ENCODE data around the gene OTUD3.

Gene OTUD3

DNA sequence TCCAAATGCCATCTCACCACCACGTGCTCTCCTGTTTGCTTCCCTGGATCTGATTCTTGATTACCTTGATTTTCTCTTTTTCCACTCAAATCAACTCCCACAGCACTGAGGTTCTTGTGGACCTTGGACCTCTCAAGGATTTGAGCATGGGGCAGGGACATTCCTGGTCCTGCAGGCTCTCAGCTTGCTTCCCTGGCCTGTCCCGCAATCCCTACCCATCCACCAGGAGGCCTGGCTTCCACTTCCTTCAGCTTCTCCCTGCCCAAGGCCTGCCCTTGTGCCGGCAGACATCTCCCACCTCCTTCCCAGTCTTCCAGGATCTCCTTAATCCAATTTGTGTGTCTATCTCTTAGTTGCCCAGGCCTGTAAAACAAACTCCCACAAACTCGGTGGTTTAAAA lies 75.6 kb downstream of the OTUD3 start:
- DNase-seq = no peak

DNA sequence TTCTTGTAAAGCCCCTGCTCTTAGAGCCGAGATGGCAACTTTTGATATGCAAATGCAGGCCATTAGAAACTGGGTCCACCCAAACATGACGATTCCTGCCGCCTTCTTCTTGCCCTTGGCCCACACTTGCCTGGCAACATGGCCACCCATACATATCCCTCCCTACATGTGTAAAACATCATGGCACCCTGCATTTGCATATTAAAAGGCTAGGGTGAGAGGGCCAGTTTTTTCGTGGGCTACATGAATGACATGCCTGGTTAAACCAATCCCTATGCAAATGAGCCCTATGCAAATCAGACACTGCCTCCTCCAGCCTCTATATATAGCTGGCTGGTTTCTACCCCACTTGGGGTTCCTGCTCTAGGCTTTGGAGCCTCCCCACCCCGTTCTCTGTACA lies 78.4 kb downstream of the OTUD3 start:
- no peak for DNase-seq
